ENCODE measurements around the gene CTTN.
A peak's percentile ranks its signal among the peaks of the same experiment; 100 is the strongest.

The CTTN gene

DNA sequence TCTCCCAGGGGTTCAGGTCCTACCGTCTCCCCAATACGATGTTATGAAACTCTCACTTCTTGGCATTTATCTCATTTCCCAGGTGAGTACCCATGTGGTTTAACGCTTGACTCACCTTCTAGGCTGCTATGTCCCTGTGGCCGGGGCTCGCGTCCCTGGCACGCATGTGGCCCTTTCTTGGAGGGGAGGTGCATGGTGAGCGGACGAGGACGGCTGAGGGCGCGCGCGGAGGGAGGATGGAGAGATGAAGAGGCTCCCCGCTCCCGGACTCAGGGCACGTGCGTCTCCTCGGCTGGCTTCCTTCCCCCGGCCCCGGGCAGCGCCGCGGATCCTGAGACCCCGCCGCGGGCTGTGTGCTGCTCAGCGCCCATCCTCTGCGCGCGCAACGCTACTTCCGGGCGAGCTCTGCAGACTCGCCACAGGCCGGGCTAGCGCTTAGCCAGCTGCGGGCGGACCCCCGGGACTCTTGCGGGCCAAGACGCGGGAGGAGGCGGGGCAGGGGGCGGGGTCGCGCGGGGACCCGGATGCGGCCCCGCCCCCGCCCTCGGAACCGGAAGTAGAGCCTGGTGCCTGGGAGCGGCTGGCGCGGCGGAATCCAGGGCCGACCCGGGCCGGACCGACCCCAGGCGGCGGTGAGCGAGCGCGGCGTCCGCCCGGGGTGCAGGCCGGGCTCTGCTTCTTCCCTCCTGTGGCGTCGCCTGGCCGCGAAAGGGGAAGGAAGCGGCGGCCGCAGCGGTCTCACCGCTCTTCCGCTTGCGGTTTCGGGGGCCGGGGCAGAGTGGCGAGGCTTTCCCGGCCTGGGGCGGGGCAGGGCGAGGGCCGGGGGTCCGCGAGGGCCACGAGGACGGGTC lies at the start of gene CTTN:
CTTN (plus strand) TSS at position 547 of the 851 bp plus-strand sequence. CDS start 8,769 bp downstream, outside the sequence.
- Histone ChIP-seq H3K9me3 (ENCODE audit: low read length) (no peaks in the 10 kb centered on the region), H3K36me3 (ENCODE audit: insufficient read depth, low read length) (no peaks in the 10 kb centered on the region), H3K27ac (ENCODE audit: low read depth, low read length) (peak within 1 kb of the TSS; percentile 81), H3K4me3 (ENCODE audit: low read depth in 1 of 2, low read length in 2 of 2) (peak within 1 kb of the TSS; percentile 74 to 99), H3K9ac (ENCODE audit: low read length) (peak within 1 kb of the TSS; percentile 53), H3K27me3 (ENCODE audit: control insufficient read depth in 1 of 2, insufficient read depth in 2 of 2, low read length in 2 of 2) (no peaks in the 10 kb centered on the region), H3K4me1 (ENCODE audit: insufficient read depth, low read length) (peaks cover 28% of the 10 kb centered on the region)

DNA sequence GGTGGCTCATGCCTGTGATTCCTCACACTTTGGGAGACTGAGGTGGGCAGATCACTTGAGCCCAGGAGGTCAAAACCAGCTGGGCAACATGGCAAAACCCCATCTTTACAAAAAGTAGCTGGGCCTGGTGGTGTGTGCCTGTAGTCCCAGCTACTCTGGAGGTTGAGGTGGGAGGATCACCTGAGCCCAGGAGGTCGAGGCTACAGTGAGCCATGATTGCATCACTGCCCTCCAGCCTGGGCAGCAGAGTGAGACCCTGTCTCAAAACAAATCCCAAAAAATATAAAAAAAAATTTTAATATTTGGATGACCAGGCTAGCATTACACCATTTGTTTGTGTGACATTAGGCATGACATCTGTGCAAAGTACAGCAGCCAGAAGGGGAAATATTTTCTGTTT lies 49.7 kb upstream of the CTTN start:
- H3K36me3 ChIP-seq (ENCODE audit: insufficient read depth, low read length): peaks cover 31% of the 10 kb centered on the region
- no peaks in the 10 kb centered on the region for H3K4me1 ChIP-seq (ENCODE audit: insufficient read depth, low read length)
- no peak overlapping the region for H3K9ac ChIP-seq (ENCODE audit: low read length)
- no peaks in the 10 kb centered on the region for H3K27me3 ChIP-seq (ENCODE audit: control insufficient read depth in 1 of 2, insufficient read depth in 2 of 2, low read length in 2 of 2)
- H3K4me3 ChIP-seq (ENCODE audit: low read depth in 1 of 2, low read length in 2 of 2): no peak overlapping the region
- H3K9me3 ChIP-seq (ENCODE audit: low read length): no peaks in the 10 kb centered on the region
- no peak overlapping the region for H3K27ac ChIP-seq (ENCODE audit: low read depth, low read length)

DNA sequence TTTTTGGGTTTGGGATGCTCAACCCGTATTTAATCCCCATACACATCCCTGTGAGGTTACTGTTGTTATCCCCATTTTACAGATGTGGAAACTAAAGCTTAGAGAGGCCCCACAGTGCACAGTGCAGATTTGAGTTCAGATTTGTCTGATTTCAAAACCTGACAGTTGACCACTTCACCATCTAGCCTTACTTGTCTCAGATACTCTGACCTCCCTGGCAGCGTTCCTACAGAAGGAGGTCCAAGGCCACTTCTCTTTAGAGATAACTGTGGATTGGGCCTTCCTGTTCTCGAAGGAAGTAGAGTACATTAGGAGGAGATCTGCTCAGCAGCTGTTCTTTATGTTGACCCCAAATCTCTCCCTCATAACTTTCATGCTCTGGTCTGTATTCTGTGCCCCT lies 46.7 kb upstream of the CTTN start:
- H3K4me1 ChIP-seq (ENCODE audit: insufficient read depth, low read length): no peaks in the 10 kb centered on the region
- H3K27ac ChIP-seq (ENCODE audit: low read depth, low read length): no peak overlapping the region
- no peak overlapping the region for H3K9ac ChIP-seq (ENCODE audit: low read length)
- H3K9me3 ChIP-seq (ENCODE audit: low read length): no peaks in the 10 kb centered on the region
- no peaks in the 10 kb centered on the region for H3K27me3 ChIP-seq (ENCODE audit: control insufficient read depth in 1 of 2, insufficient read depth in 2 of 2, low read length in 2 of 2)
- H3K36me3 ChIP-seq (ENCODE audit: insufficient read depth, low read length): peaks cover 42% of the 10 kb centered on the region
- H3K4me3 ChIP-seq (ENCODE audit: low read depth in 1 of 2, low read length in 2 of 2): no peak overlapping the region

DNA sequence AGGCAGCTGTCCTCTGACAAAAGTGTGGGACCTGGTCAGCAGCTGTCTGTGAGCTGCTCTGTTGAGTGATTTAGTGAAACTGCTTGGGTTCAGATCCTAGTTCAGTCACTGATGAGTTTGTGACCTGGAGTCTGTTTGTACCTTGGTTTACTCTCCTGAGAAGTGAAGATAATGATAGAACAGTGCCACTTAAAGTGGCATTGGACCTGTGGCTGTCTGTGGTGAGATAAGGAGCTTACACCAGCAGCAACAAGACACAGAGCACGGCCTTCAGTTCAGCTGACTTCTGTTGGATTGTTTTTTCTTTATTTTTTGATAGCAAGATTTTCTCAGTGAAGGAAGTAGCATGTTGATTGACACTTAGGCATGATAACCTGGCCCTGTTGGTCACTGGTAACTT lies 46.2 kb upstream of the CTTN start:
- peaks cover 43% of the 10 kb centered on the region for H3K36me3 ChIP-seq (ENCODE audit: insufficient read depth, low read length)
- no peaks in the 10 kb centered on the region for H3K4me1 ChIP-seq (ENCODE audit: insufficient read depth, low read length)
- no peak overlapping the region for H3K27ac ChIP-seq (ENCODE audit: low read depth, low read length)
- H3K27me3 ChIP-seq (ENCODE audit: control insufficient read depth in 1 of 2, insufficient read depth in 2 of 2, low read length in 2 of 2): no peaks in the 10 kb centered on the region
- no peak overlapping the region for H3K9ac ChIP-seq (ENCODE audit: low read length)
- no peak overlapping the region for H3K4me3 ChIP-seq (ENCODE audit: low read depth in 1 of 2, low read length in 2 of 2)
- H3K9me3 ChIP-seq (ENCODE audit: low read length): no peaks in the 10 kb centered on the region

DNA sequence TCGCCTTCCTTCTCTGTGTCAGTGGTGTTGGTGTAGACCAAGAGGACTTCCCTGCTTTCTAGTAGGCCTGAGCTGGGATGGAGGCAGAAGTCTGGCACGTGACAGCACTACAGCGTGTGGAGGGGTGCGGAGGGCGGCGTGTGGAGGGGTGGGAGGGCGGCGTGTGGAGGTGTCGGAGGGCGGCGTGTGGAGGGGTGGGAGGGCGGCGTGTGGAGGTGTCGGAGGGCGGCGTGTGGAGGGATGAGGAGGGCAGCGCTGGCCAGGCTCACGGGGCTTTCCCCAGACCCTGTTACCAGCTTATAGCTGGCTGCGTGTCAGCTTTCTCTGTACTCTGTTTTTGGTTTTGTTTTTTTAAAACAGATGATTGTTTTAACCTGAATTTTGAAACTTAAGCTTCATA lies 45.7 kb upstream of the CTTN start:
- Histone ChIP-seq H3K27ac (ENCODE audit: low read depth, low read length) (no peak overlapping the region), H3K4me3 (ENCODE audit: low read depth in 1 of 2, low read length in 2 of 2) (no peak overlapping the region), H3K27me3 (ENCODE audit: control insufficient read depth in 1 of 2, insufficient read depth in 2 of 2, low read length in 2 of 2) (no peaks in the 10 kb centered on the region), H3K36me3 (ENCODE audit: insufficient read depth, low read length) (peaks cover 41% of the 10 kb centered on the region), H3K9me3 (ENCODE audit: low read length) (no peaks in the 10 kb centered on the region), H3K4me1 (ENCODE audit: insufficient read depth, low read length) (no peaks in the 10 kb centered on the region), H3K9ac (ENCODE audit: low read length) (no peak overlapping the region)

DNA sequence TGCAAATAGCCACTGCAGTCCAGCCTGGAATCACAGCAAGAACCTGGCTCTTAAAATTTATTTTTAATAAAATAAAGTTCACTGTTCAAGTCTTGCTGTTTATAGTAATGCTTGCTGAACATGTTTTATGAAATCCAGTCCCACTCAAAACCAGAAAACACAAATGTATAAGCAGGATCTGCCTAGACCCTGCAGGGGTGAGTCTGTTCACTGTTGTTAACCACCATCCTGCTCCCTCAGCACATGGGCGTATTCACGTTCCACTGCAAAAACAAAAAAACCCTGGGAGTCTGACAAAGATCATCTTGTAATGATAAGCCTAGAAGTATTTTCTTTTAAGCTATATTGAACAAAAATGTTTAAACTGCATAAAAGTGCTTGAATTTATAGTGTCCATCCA lies 45.0 kb upstream of the CTTN start:
- Histone ChIP-seq H3K27me3 (ENCODE audit: control insufficient read depth in 1 of 2, insufficient read depth in 2 of 2, low read length in 2 of 2) (no peaks in the 10 kb centered on the region), H3K4me3 (ENCODE audit: low read depth in 1 of 2, low read length in 2 of 2) (no peak overlapping the region), H3K4me1 (ENCODE audit: insufficient read depth, low read length) (no peaks in the 10 kb centered on the region), H3K36me3 (ENCODE audit: insufficient read depth, low read length) (peaks cover 41% of the 10 kb centered on the region), H3K9me3 (ENCODE audit: low read length) (no peaks in the 10 kb centered on the region), H3K27ac (ENCODE audit: low read depth, low read length) (no peak overlapping the region), H3K9ac (ENCODE audit: low read length) (no peak overlapping the region)

DNA sequence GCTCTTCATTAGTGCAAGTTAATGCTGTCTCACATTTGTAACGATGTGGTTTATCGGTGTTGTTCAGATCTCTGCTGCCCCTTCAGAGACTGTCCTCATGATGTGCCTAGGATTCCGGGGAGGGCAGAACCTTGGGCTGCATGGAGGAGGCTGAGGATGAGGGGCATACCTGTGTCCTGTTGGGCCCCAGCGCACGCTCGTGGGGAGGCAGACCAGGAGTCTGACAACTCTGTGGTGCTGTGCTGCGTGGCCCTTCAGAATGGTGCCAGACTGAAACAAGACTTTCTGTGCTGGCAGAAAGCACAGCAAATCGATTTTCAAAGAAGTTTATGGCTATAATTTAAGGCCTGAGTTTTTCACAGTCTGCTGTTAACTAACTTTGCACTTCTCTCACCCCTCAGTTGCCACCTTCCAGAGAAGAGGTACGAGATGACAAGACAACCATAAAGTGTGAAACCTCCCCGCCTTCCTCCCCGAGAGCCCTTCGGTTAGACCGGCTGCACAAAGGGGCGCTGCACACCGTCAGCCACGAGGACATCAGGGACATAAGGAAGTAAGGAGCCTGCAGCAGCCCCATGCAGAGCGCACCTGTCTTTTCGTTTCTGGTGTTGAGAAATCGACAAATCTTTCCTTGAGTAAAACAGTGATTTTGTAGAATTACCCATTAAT lies 44.3 kb upstream of the CTTN start:
- H3K27ac ChIP-seq (ENCODE audit: low read depth, low read length): no peak overlapping the region
- no peaks in the 10 kb centered on the region for H3K9me3 ChIP-seq (ENCODE audit: low read length)

DNA sequence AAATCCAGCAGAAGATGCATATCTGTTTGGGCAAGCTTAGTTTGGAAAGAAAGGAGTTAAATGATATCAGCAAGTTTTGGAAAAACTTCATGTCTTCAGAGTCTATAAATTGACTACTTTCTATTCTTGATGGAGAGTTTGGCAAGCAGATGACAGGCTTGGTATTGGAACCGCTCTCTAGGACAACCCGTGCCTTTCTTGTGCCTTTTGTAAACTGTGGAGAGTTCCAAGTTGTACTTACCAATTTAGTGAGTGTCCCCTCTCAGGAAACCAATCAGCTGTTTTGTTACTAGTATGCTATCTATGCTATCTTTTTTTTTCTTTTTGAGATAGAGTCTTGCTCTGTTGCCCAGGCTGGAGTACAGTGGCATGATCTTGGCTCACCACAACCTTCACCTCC lies 43.7 kb upstream of the CTTN start:
- Histone ChIP-seq H3K4me3 (ENCODE audit: low read depth in 1 of 2, low read length in 2 of 2) (no peak overlapping the region), H3K36me3 (ENCODE audit: insufficient read depth, low read length) (peaks cover 41% of the 10 kb centered on the region)

More for the DNA sequence above, 44.3 kb upstream of the CTTN start:
- H3K9ac ChIP-seq (ENCODE audit: low read length): no peak overlapping the region
- H3K27me3 ChIP-seq (ENCODE audit: control insufficient read depth in 1 of 2, insufficient read depth in 2 of 2, low read length in 2 of 2): no peaks in the 10 kb centered on the region
- H3K36me3 ChIP-seq (ENCODE audit: insufficient read depth, low read length): peaks cover 41% of the 10 kb centered on the region
- H3K4me3 ChIP-seq (ENCODE audit: low read depth in 1 of 2, low read length in 2 of 2): no peak overlapping the region
- no peaks in the 10 kb centered on the region for H3K4me1 ChIP-seq (ENCODE audit: insufficient read depth, low read length)

DNA sequence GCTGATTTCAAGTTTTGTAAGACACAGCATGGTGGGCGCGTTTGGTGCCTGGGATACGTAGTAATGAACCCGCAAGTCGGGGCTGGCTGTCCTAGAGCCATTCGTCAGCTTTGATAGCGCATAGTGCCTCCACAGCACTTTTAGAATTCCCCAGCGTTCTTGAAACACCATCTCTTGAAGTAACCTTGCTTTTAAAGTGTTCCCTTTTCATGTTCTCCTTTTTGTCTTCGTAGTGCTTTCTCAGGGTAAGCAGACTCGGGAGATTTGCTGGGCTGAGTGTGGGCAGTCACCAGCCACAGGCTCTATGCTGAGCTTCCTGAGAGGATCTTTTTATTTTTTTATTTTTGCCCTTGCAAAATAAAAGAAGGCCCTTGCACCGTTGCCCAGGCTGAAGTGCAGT lies 39.6 kb upstream of the CTTN start:
- Histone ChIP-seq H3K27ac (ENCODE audit: low read depth, low read length) (no peak overlapping the region), H3K36me3 (ENCODE audit: insufficient read depth, low read length) (peaks cover 41% of the 10 kb centered on the region)

More for the DNA sequence above, 43.7 kb upstream of the CTTN start:
- Histone ChIP-seq H3K27ac (ENCODE audit: low read depth, low read length) (no peak overlapping the region), H3K27me3 (ENCODE audit: control insufficient read depth in 1 of 2, insufficient read depth in 2 of 2, low read length in 2 of 2) (no peaks in the 10 kb centered on the region), H3K4me1 (ENCODE audit: insufficient read depth, low read length) (no peaks in the 10 kb centered on the region), H3K9me3 (ENCODE audit: low read length) (no peaks in the 10 kb centered on the region), H3K9ac (ENCODE audit: low read length) (no peak overlapping the region)

DNA sequence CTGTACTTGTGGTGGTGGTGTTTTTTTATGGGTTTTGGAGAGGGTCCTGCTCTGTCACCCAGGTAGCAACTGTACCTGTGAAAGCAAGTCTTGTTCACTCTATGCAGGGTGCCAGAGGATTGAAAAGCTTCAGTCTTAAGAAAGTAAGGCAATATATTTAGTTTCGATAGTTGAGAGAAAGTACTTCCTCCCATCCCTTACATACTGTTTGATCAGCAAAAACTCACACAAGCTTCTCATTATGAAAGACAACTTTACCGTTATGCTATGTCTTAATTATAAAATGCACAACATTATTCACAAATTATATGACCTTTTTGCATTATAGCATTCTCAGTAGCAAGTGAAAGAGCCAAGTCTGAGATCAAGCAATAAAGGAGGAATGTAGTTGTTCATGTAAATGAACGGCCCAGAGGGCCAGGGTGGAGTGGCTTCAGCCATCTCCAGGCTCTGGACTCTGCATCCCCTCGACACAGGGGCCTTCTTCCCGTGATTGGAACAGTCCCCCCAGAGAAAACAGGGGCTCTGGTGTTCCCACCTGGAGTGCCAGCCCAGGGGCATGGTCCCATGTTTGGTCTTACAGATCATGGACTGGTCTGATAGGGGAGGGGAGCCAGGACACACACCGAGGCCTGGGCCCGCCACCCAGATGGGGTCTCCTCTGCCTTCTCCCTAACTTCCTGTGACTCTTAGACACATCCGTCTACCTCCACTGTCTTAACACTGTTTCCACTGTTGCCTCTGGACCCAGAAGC lies 38.7 kb upstream of the CTTN start:
- H3K27me3 ChIP-seq (ENCODE audit: control insufficient read depth in 1 of 2, insufficient read depth in 2 of 2, low read length in 2 of 2): no peaks in the 10 kb centered on the region
- H3K4me3 ChIP-seq (ENCODE audit: low read depth in 1 of 2, low read length in 2 of 2): no peak overlapping the region
- no peak overlapping the region for H3K9ac ChIP-seq (ENCODE audit: low read length)
- H3K9me3 ChIP-seq (ENCODE audit: low read length): no peaks in the 10 kb centered on the region
- H3K36me3 ChIP-seq (ENCODE audit: insufficient read depth, low read length): peaks cover 41% of the 10 kb centered on the region
- no peak overlapping the region for H3K27ac ChIP-seq (ENCODE audit: low read depth, low read length)
- no peaks in the 10 kb centered on the region for H3K4me1 ChIP-seq (ENCODE audit: insufficient read depth, low read length)

More for the DNA sequence above, 39.6 kb upstream of the CTTN start:
- no peaks in the 10 kb centered on the region for H3K9me3 ChIP-seq (ENCODE audit: low read length)
- no peak overlapping the region for H3K4me3 ChIP-seq (ENCODE audit: low read depth in 1 of 2, low read length in 2 of 2)
- no peaks in the 10 kb centered on the region for H3K27me3 ChIP-seq (ENCODE audit: control insufficient read depth in 1 of 2, insufficient read depth in 2 of 2, low read length in 2 of 2)
- H3K9ac ChIP-seq (ENCODE audit: low read length): no peak overlapping the region
- no peaks in the 10 kb centered on the region for H3K4me1 ChIP-seq (ENCODE audit: insufficient read depth, low read length)

DNA sequence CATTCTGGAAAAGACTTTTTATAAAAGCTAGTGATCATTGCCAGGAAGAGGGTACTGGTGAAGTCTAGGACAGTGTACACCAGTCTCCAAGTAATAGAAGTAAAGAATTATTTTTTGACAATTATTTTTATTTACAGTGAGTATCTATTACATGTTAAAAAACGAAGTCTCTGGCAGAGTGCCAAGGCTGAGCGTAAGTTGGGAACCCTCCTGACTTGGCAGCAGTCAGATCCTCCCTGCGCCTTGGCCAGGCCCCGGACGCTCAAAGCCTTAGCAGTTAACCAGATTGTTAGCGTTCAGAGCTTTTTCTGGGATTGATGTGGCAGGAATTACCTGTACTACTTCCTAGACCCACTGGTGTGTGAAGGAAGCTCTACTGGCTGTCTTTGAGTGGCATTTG lies 38.1 kb upstream of the CTTN start:
- no peaks in the 10 kb centered on the region for H3K9me3 ChIP-seq (ENCODE audit: low read length)
- H3K4me3 ChIP-seq (ENCODE audit: low read depth in 1 of 2, low read length in 2 of 2): no peak overlapping the region
- H3K27ac ChIP-seq (ENCODE audit: low read depth, low read length): no peak overlapping the region
- H3K4me1 ChIP-seq (ENCODE audit: insufficient read depth, low read length): no peaks in the 10 kb centered on the region
- H3K36me3 ChIP-seq (ENCODE audit: insufficient read depth, low read length): peaks cover 41% of the 10 kb centered on the region
- no peaks in the 10 kb centered on the region for H3K27me3 ChIP-seq (ENCODE audit: control insufficient read depth in 1 of 2, insufficient read depth in 2 of 2, low read length in 2 of 2)
- H3K9ac ChIP-seq (ENCODE audit: low read length): no peak overlapping the region

Measured in muscle layer of colon (tissue), 2 donors.